NCI-H2171 treated with DMSO at 0.1 percent for 48 hours (cell line): ENCODE measurements around the gene CXCL12.

Source experiments
- DNase-seq: peaks from one replicate; lab custom pipeline; 2025; lab: John Stamatoyannopoulos, UW

The CXCL12 gene

DNA sequence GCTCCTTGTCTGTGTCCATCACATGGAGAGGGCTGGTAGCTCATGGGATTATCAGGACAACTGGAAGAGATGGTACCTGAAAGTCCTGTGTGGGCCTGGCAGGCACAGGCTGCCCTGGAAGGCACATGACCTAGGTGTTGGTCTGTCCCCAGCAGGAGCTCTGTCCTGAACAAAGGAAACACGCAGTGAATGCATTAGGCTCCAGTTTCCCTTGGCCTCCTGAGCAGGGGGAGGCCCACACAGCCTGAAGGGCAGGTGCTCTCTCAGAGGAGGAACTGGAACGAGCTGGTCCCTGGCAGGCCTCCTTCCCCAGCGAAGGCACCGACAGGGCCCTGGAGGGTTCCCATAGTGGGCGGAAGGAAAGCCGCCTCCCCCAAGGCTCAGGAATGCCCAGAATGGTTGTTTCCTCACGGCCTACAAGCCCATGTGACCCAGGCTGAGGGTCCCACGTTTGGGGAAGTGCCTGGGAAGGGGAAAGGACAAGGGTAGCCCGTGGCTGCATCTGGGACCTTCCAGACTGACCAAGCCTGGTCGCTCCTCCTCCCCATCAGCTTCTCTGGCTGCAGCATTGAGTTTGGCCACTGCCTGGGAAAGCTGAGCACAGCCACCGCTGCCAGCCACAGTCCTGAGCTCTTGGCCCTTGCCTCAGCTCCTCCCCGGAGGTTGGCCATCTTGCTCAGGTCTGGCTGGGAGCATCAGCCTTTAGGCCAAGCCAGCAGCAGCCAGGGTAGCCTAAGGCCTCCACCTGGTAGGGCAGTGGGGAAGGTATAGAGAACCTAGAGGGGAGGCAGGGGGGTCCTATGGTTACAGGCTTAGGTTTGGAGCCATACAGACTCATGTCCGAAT lies 21.8 kb downstream of the CXCL12 start:
- no peak for DNase-seq

DNA sequence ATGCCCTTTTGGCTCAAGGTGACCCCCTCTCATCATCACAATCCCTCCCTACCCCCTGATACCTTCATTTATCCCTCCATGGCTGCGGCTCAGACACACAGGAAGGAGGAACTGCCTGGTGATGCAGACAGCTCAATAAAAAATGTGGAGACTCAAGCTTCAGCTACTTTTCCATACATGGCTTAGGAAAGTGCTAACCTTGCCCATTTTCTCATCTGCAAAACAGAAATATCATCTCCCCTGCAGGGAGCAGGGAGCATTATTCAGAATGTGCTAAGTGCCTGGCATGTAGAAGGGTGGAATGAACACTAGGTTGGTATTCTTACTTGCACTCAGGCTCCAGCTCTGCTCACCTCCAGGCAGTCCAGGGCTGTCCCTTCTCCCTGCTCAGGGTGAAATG lies 23.8 kb downstream of the CXCL12 start:
- DNase-seq = no peak

DNA sequence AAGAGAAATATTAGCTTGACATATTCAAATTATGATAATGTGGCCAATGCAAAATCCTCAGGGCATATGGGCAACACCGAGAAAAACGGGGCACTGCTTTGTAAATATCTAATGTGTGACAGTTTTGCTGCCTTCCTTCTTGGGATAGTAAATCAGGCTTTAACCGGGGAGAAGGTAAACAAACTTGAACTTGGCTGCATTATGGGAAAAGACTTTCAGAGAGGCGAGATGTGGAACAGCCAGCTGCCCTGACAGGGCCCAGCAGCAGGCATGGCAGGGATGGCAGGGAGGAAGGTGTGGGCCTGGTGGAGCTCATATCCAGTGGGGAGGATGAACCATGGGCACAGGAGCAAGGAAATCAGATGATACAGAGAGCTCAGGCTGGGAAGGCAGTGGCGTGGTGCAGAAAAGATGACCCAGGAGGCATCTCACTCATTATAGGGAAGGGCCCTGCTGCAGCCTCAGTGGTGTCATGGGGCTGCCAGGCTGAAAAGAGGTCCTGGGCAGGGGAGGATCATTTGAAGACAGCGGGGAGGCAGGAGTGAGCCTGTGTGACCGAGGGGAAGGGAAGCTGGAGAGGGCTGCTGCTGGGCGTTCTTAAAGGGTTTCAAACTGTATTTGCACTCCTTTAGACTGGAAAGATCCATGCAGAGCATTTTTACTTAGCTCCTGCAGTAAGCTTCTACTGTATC lies 26.7 kb downstream of the CXCL12 start:
- DNase-seq = no peak

DNA sequence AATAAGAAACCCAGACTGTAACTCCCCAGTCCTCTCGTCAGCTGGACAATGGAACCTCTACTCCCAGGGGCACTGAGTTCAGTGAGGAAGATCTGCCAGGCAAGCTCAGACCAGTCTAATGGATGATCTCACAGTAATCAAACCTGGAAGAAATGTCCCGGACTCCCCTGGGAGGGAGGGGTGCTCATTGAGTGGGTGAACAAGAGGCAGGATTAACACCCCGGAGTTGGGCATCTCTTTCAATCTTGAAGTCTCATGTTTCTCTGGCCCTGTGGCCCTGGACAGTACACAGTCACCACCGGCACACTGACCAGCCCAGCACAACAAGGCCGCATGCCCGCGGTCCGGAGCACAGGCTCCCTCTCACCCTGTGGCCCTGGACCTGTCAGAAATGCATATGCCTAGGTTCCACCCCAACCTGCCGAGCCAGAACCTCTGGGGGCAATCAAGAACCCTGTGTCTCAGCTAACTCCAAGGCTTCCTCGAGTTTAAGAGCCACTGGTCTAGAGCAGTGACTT lies 27.8 kb downstream of the CXCL12 start:
- peak; percentile 42 for DNase-seq

DNA sequence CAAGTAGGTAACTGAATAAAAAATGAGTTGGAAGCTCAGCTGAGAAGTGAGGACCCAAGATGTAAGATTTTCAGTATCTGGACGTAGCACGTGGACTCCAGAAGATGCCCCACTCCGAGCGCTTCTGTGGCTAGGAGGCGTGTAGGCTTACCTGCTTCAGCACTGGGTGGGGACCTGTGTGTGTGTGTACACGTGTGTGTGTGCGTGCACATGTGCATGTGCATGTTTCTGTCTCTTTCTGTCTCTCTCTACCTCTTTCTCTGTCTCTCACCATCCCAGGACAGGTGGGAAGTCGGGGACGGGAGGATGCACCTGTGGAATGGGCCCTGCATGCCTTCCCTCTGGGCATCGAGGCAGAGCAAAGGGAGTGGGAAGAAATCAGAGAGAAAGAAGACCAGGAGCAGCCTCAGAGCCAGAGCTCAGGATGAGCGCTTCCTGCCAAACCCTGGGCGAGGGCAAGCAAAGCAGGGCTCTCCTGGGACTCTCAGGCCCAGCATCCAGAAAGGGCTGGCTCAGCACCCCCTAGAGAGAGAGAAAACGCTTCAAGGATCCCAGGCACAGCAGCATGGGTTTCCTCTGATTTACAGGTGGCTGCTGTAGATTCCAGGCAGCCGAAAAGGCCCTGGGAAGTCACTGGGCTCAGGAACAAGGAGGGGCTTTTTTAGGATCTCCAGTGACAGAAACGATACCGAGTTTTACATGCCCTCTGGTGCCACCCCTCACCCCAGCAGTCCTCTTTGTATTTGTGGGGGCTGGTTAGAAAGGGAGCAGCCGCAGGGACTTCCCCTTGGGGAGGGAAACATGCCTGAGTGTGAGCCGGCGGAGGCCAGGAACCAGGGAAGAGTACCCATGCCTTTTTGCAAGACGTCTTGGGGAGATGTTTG lies 28.5 kb downstream of the CXCL12 start:
- peak; percentile 31 for DNase-seq

DNA sequence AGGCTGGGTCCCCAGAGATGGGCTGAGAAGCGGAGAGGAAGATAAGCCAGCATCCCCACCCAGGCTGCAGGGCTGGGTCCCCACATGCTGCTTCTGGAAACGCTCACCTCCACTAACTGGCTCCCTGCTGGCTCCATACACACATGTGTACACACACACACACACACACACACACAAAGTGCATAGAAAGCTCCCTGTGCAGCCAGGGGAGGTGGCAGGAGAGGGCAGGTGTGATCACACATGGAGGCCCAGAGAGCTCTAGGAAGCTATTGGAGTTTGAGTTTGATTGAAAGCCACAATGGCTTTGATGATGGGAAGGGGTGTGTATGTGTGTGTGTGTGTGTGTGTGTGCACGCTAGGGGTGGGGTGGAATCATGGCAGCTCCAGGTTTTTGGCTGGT lies 29.3 kb downstream of the CXCL12 start:
- DNase-seq = no peak

DNA sequence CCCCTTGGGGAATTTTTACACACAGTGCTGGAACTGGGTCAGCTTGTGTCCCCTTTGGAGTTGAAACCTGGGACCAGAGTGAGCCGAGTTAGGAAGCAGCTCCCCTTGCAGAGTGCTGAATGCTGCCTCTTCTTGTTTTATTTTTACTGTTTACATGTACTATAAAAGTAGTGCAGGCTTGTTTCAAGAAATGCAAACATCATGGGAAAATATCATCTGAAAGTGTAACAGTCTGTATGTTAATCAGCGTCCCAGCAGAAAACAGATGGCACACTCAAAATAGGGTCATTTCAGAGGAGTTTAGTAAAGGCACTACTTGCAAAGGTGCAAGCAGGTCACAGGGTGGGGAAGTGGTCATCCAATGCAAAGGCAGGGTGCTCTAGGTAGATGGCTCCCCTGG lies 30.1 kb downstream of the CXCL12 start:
- DNase-seq = no peak

DNA sequence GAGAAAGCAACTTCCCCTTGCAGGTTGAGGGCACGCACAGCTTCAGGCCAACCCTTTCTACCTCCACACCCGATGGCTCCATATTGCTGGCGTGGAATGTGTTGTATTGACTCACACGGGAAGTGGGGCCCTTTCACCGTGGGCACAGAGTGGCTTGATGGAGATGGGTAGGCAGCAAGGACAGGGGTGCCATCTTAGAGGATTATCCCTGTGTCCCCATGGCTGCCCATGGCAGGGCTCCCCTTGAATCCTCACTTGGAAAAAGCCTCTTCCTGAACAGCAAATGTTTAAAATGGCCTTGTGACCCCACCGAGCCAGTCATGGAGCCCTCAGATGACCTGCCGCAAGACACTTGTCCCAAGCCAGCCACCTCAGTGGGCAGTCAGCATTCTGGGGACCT lies 31.2 kb downstream of the CXCL12 start:
- no peak for DNase-seq

DNA sequence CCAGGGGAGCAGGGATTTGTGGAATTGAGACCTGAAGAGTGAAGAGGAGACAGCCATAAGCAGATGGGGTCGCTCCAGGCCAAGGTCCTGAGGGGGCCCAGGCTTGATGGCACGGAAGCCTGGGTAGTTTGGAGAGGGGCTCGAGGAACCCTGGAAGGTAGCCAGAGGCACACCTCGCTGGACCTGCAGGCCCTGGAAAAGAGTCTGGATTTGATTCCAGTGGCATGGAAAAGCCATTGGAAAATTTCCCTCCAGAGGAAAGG lies 31.8 kb downstream of the CXCL12 start:
- no peak for DNase-seq

DNA sequence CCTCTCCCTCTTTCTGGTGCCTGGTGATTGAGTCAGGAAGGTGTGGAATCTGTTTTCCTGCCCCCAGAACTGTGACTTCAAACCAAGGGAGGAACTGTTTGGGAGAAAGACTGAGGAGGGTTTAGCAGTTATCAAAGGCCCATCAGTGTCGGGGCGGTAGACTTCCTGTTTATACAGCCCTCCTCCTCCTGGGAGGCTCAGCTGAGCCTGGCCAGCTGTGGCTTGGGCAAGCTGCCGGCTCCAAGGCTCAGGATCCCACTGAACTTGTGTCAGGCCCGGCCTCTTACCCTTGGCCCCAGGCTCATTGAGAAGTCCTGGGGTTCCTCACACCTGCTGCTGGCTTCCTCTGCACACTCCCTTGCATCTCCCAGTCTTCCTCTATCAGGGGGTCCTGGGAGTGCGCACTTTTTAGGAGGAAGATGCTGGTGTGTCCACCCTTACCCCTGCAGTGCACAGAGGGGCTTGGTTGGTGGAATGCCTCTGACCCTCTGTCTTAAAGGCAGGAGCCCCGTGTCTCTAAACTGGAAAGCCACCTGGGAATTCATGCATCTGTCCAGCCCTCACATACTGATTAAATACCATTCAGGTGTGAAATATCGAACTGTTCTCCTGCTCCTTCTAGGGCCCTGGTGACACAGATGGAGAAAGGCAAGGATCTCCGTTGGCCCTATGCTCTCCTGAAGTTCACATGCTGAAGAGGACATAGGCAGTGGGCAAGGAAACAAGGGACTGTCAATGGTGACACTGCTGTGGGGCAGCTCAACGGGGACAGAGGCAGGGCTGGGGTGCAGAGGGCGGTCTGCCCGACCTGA lies 32.4 kb downstream of the CXCL12 start:
- no peak for DNase-seq

DNA sequence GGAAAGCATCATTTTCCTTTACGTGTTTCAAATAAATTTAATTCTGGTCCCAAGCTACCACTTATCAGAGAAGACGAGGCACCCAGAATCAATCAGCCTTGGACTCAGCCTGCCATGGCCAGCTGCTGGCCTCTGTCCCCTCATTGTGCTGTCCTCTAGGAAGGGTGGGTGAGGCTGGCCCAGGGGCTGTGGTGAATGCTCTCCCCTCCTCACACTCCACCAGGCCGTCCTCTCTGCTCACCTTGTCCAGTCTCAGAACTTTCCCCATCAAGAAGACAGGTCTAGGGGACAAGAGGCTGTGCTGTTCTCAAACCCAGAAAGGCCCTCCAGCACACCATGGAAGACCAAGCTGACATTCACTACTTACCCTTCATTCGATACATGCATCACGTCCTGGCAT lies 36.4 kb downstream of the CXCL12 start:
- no peak for DNase-seq

DNA sequence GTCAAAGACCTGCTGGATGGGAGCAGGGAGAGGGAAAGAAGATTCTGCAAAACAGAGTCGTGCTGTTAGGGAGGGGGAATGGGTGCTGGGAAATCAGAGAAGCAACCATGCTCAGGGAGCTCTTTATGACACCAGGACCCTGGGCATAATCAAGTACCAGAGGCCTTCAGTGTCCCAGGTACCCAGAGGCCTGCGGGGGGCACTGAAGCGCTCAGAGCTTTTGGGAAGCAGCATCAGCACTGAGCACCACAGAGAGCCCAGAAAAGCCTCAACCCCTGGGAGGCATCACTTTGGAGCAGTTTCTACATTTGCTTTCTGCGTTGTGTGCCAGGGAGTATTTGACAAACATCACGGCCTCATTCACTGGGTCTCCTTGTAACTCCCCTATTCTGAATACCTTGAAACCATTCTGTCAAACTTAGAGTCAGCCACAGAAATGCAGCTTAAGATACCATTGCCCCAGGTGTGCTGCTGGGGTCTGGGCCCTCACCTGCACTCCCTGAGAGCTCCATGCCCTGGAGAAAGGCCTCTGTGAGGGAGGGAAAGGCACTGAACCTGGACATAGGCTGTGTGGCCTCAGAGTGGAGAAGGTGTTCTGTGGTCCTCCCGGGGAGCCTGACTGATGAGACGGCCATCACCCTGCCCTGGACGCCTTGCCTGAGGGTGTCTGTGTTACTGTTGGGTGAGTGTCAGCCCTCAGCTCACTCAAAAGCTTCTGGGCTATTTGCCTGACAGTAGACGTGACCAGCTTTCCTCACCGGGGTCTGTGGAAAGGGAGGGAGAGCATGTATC lies 37.1 kb downstream of the CXCL12 start:
- DNase-seq = no peak

DNA sequence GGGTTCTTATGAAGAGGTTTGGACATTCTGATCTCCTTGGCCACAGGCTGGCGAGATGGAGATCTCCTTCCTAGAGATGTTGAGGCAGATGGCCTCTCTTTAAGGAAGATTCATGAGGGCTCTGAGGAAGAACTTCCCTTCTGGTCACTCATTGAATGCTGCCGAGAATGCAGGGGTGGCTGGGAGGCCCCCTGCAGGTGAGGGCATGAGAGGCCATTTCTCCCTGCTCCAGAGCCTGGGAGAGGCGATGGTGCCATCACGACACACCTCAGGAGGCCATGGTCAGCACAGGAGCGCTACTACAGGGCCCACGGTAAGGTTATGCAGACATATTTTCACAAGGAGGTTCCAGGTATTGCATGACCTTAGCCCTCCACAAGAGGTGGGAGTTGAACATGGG lies 40.2 kb downstream of the CXCL12 start:
- no peak for DNase-seq

DNA sequence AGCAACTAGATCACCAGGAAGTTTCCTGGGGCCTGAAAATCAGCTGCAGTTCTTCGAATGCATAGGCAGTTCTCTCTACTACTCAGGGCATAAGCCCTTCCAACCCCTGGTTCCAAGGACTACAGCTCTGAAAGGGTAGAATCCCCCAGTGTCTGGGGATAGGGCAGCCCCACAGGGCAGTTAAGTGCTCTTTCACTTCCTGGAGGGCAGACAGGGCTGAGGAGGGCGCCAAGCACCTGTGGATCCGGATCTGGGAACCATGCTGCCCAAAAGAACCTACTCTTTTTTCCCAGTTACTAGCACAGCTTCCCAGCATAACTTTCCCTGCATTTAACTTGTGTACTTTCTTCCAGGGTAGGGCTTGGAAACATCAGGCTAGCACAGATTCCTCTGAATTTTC lies 41.1 kb downstream of the CXCL12 start:
- DNase-seq = no peak

DNA sequence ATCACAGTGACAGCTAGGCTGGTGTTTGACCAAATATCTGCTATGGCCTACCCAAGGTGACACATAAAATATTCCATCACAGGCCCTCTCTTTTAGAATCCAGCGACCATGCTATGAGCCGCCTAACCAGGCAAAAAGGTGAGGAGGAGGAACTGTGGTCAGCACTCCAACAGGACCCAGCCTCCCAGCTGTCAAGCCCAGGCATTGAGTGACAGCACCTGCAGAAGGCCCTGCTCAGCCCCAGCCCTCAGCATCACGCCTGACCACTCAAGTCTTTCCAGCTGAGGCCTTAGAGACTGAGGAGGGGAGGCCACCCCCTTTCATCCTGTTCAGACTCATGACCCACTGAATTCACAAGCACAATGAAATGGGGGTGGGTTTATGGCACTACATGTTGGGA lies 43.0 kb downstream of the CXCL12 start:
- no peak for DNase-seq

DNA sequence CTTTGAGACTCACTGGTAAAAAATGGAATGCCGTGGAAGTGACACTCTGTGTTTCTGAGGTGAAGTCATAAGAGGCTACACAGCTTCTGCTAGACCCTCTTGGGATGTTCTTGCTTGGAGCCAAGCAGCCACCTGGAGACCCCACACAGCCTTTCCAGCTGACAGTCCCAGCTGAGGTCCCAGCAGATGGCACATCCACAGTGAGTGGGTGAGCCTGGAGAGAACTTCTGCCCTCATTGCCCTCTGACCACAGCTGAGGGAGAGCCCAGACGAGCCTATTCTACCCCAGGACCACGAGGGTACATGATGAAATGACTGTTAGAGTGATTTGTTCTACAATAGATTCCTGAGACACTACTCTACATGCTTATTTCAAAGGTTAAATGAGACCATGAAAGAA lies 44.3 kb downstream of the CXCL12 start:
- DNase-seq = no peak

DNA sequence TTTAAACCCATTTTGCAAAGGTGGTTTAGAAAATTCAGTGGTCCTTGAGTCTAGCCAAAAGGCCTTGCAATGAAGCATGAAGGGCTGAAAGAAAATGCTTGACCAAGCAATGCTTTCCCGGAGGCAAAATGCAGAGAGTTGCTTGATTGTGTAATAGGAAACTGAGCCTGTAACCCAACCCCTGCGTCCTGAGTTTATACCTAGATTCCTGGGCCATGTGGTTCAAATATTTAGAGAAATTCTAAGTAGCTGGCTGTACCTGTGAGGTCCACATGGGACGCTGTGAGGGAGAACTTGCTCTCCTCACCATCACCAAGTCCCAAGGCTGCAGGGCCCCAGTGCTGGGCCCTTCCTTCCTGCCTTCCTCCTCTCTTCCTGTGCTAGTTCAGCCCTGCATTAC lies 45.7 kb downstream of the CXCL12 start:
- DNase-seq = peak; percentile 58

DNA sequence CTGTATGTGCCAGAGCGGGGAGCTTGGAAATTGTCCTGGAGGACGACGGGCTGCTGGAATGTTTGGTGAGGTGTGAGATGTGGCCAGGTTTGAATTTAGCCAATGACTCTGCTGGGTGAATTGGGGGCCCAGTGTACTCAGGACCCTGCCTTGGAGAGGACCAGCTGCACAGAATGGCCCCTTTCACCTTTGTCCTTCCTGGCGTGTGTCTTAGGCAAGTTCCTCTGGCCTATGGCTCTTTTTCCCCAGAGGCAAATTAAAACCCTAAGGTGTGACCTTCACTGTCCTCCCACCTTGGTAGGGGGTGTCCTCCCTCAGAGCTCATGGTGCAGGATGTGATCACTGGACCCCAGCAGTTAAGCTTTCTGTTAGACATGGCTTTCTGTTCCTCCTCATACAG lies 47.8 kb downstream of the CXCL12 start:
- DNase-seq = no peak

DNA sequence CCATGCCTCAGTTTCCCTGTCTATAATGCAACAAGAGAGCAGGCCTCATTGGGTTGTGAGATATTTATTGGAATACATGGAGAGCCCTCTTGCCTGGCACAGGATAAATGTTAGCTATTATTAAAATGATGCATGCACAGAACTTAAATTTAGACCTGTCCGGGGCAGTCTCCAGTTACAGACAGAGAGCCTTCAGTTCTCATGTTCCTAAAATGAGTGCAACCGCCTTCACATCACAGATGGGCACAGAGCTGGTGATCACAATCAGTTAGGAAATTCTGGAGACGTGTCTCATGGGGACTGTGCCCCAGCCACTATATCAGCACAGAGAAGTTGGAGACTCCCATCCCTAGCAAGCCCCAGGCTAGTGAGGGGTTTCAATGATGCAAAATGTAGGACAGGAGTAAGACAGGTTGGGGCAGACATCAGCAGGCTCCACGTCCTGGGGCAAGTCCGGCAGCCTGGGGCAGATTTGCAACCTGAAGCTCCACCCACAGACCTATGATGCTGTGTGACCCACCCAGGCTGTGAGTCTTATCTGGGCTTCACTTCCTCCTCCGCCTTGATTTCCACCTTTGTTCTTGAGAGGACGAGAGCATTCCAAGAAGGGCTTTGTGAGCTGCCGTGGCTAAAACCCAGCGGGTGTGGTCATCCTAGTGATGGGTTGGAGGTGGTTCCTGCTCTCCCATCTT lies 49.4 kb downstream of the CXCL12 start:
- DNase-seq = peak; percentile 65

DNA sequence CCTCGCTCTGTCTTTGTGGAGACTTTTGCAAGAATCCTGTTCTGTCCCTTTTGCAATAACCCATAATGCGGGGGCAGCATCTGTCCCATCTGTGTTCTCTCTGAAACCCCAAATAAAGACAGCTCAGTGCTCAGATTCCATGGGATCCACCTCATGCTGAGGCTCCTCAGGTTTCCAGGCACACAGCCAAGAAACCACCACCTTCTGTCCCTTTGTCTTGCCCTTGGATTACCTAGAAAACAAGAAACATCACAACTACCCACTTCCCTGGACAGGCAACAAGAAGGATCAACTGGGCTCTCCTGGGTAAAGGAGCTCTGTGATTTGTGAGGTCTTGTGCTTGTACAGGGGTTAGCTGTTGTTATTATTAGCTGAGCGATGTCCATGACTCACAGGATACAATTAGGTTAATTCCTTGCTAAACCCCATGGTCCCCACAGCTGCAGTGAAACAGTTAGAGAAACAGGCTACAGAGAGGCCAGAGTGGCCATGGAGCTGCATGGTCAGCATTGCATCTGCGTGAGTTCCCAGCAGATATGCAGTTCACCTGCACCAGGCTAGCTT lies 50.2 kb downstream of the CXCL12 start:
- DNase-seq = peak; percentile 92
